ENCODE measurements around the gene PCDHB2.
A peak's percentile ranks its signal among the peaks of the same experiment; 100 is the strongest.
"Not testable (repeated sequence)": the region's sequence is repeated elsewhere in the genome, so short reads cannot be mapped to it uniquely, and the experiment has no call there.

PCDHB2 gene

DNA sequence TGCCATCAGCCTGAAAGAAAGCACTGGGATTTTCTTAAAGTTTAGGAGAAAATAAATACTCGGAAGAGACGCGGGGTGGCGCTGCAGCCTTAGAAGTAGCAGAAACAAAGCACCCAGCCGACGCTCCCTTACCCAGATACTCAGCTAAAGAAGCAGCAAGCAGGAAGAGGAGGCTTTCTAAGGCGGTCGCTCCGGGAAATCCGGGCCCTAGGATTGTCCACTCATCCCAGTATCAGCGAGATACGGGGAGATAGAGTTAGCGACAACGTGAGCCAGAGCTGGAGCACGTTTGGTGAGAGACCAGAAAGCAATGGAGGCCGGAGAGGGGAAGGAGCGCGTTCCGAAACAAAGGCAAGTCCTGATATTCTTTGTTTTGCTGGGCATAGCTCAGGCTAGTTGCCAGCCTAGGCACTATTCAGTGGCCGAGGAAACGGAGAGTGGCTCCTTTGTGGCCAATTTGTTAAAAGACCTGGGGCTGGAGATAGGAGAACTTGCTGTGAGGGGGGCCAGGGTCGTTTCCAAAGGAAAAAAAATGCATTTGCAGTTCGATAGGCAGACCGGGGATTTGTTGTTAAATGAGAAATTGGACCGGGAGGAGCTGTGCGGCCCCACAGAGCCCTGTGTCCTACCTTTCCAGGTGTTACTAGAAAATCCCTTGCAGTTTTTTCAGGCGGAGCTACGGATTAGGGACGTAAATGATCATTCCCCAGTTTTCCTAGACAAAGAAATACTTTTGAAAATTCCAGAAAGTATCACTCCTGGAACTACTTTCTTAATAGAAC lies at the start of gene PCDHB2:
Gene PCDHB2, plus strand, starts transcription at position 135 of the 782 bp plus-strand sequence. Its CDS starts 176 bp downstream, at position 311.
- peak; percentile 59 for DNase-seq

GRCh38 chr5:141050622-141051520 lies 43.5 kb upstream of the PCDHB2 start, which contains the start of gene PCDHB1:
PCDHB1 (plus strand) TSS chr5:141051374; CDS start chr5:141051471, 97 bp downstream.
- DNase-seq: no peak

GRCh38 chr5:141051521-141051866 lies 42.9 kb upstream of the PCDHB2 start:
- DNase-seq: no peak

GRCh38 chr5:141077826-141078225 lies 16.6 kb upstream of the PCDHB2 start:
- DNase-seq: no peak

DNA sequence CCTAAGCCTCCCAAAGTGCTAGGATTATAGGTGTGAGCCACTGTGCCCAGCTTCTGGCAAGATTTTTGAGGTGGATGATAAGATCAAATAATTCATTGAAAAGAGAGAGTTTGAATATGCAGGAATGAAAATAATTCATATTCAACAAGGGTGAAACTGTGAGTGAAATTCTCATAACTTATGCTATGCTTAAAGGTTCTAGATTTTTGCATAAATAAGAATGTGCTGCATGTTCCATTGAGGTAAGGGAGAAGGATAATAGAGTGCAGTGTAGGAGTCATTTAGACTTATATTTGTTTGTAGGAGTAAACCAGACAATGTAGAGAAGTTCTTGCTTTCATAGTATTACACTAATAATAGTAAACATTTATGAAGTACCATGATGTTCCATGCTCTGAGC lies 12.2 kb upstream of the PCDHB2 start:
- no peak for DNase-seq

DNA sequence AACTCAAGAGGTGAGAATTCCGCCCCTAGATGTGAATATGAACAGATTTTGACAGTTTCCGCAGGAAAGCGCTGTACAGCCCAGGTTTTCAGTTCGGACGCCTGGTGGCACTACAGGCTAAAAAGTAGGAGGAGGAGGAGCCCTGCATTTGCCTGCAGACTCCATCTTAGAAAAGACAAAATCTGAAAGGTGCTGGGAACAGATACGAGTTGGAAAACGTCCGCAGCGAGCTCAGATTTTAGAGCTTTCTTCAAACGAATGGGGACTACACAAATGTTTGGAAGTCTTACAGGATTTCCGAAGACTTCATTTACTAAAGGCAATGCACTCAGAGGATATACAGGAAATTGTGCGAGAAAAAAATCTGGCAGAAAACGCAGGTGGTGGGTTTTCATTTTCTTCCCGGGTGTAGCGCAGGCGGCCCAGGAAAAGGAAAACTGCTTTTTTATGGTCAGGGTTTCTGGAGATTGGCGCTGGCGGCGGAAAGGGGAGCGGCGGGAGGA lies 9.9 kb upstream of the PCDHB2 start:
- DNase-seq: peak; percentile 38

DNA sequence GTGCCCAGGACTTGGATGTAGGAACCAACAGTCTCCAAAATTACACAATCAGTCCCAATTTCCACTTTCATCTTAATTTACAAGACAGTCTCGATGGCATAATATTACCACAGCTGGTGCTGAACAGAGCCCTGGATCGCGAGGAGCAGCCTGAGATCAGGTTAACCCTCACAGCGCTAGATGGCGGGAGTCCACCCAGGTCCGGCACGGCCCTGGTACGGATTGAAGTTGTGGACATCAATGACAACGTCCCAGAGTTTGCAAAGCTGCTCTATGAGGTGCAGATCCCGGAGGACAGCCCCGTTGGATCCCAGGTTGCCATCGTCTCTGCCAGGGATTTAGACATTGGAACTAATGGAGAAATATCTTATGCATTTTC lies 837 bp downstream of the PCDHB2 start:
- DNase-seq: no peak

GRCh38 chr5:141096181-141096580 lies 1.8 kb downstream of the PCDHB2 start:
- not testable (repeated sequence) for DNase-seq

DNA sequence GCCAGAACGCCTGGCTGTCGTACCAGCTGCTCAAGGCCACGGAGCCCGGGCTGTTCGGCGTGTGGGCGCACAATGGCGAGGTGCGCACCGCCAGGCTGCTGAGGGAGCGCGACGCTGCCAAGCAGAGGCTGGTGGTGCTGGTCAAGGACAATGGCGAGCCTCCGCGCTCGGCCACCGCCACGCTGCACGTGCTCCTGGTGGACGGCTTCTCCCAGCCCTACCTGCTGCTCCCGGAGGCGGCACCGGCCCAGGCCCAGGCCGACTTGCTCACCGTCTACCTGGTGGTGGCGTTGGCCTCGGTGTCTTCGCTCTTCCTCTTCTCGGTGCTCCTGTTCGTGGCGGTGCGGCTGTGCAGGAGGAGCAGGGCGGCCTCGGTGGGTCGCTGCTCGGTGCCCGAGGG lies 2.2 kb downstream of the PCDHB2 start:
- not testable (repeated sequence) for DNase-seq

- DNase-seq: peak; percentile 41
Measured at GRCh38 chr5:141100243-141100805, 5.9 kb downstream of the PCDHB2 start, which contains the start of gene PCDHB3. PCDHB3 (plus strand) TSS chr5:141100473; CDS start chr5:141100650, 177 bp downstream.

- no peak for DNase-seq
Measured at GRCh38 chr5:141101059-141101458, 6.6 kb downstream of the PCDHB2 start.

DNA sequence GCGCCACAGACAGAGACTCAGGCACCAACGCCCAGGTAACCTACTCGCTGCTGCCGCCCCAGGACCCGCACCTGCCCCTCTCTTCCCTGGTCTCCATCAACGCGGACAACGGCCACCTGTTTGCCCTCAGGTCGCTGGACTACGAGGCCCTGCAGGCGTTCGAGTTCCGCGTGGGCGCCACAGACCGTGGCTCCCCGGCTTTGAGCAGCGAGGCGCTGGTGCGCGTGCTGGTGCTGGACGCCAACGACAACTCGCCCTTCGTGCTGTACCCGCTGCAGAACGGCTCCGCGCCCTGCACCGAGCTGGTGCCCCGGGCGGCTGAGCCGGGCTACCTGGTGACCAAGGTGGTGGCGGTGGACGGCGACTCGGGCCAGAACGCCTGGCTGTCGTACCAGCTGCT lies 7.7 kb downstream of the PCDHB2 start:
- DNase-seq: not testable (repeated sequence)

DNA sequence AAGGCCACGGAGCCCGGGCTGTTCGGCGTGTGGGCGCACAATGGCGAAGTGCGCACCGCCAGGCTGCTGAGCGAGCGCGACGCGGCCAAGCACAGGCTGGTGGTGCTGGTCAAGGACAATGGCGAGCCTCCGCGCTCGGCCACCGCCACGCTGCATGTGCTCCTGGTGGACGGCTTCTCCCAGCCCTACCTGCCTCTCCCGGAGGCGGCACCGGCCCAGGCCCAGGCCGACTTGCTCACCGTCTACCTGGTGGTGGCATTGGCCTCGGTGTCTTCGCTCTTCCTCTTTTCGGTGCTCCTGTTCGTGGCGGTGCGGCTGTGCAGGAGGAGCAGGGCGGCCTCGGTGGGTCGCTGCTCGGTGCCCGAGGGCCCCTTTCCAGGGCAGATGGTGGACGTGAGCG lies 8.1 kb downstream of the PCDHB2 start:
- not testable (repeated sequence) for DNase-seq

GRCh38 chr5:141105350-141105749 lies 10.9 kb downstream of the PCDHB2 start:
- DNase-seq: no peak

DNA sequence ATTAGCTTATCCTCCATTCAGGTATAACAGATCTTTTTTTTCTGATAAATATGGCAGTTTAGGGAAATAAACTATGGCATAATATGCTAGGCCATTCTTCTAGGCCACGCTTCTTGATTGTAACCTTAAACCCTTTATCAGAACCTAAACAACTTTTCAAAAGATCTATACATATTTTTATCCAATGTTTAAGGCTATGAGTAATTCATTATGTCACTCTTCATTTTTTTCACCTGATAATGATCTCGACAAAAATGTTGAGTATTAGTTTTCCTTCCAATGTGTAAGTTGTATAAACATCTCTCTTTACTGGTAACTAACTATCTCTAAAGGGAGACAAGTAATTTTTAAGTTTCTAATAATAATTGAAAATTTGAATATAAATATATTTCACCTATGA lies 24.8 kb downstream of the PCDHB2 start:
- no peak for DNase-seq

DNA sequence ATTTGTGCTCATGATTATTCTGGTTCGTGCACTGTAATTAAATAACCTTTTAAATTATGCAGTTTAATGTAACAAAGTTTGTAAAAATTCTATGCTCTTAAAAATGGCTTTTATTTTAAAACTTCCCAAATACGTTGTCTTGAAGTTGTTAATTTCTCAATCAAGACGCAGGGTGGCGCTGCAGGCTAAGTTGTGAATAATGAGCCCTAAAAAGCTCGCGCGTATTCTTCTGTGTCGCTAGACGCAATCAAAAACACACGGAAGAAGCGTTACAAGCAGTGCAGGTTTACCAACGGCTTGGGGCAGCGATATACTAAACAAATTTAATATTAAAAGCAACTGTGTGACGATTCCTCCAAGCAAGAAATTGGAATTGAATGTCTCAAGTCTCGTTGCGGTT lies 27.1 kb downstream of the PCDHB2 start, which contains the start of gene PCDHB4:
Gene PCDHB4, plus strand, starts transcription at position 256 of the 400 bp plus-strand sequence. CDS start 181 bp downstream, outside the sequence.
- DNase-seq: no peak

DNA sequence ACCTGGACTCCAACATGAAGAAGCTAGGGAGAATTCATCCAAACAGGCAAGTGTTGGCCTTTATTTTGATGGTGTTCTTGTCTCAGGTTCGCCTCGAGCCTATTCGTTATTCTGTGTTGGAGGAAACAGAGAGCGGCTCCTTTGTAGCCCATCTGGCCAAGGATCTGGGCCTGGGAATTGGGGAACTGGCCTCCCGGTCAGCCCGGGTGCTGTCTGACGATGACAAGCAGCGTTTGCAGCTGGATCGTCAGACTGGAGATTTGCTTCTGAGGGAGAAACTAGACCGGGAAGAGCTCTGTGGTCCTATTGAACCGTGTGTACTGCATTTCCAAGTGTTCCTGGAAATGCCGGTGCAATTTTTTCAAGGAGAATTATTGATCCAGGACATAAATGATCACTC lies 27.6 kb downstream of the PCDHB2 start:
- DNase-seq: no peak

GRCh38 chr5:141123396-141124135 lies 29.2 kb downstream of the PCDHB2 start:
- not testable (repeated sequence) for DNase-seq

GRCh38 chr5:141127305-141127704 lies 32.9 kb downstream of the PCDHB2 start:
- DNase-seq: no peak

DNA sequence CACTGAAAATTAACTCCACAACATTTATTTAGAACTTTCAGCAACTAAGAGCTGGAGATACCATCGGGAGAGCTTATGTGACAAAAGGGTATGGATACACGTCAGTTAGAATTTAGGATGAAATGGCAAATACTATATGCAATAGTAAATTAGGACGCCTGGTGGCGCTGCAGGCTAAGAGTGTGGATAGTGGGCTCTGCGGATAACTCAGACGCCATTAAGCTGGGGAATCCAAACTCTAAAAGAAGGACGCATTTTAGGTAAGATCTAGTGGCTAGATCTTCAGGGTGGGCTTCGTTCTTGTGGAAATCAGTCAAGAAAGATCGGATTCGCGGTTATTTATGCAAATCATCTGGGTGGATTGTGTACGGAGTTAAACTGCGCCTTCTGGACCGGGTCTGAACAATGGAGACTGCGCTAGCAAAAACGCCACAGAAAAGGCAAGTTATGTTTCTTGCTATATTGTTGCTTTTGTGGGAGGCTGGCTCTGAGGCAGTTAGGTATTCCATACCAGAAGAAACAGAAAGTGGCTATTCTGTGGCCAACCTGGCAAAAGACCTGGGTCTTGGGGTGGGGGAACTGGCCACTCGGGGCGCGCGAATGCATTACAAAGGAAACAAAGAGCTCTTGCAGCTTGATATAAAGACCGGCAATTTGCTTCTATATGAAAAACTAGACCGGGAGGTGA lies 40.8 kb downstream of the PCDHB2 start, which contains the start of gene PCDHB5:
Gene PCDHB5, plus strand, starts transcription at position 177 of the 688 bp plus-strand sequence. Its CDS starts 229 bp downstream, at position 406.
- DNase-seq: peak; percentile 1

- DNase-seq: no peak
Measured at GRCh38 chr5:141135718-141136266, 41.4 kb downstream of the PCDHB2 start.
